Tibial nerve (tissue), 4 donors: ENCODE measurements around the gene WDTC1. TPM values are rescaled to one million over a fixed set of nuclear protein-coding genes. Genes with fewer than 3 reads are reported as not detected.

Experiments
- DNase-seq, 2 donors: peaks; one replicate each; pipeline ENCODE4 v3.0.0-alpha.2; 2019; ENCODE audit warnings: low spot score in 2 of 2
- H3K27ac ChIP-seq, 4 donors: fragments of 200-600 bp; sonication (generic) in 3 of 4; one replicate each; pipeline ENCODE4 v1.5.1; 2017 to 2019; ENCODE audit warnings: mild to moderate bottlenecking in 1 of 4
- H3K27me3 ChIP-seq, 2 donors: fragments of 200-600 bp; sonication (generic) in 1 of 2; one replicate each; pipeline versions ENCODE4 v1.5.1 to v1.6.0; 2017 to 2019
- H3K36me3 ChIP-seq, 3 donors: fragments of 200-600 bp; sonication (generic); one replicate each; pipeline ENCODE4 v1.5.1; 2018 to 2019
- H3K4me1 ChIP-seq, 4 donors: fragments of 200-600 bp; sonication (generic) in 3 of 4; one replicate each; pipeline ENCODE4 v1.5.1; 2017 to 2019
- H3K4me3 ChIP-seq, 4 donors: fragments of 200-600 bp; sonication (generic) in 3 of 4; one replicate each; pipeline ENCODE4 v1.5.1; 2017 to 2019; ENCODE audit warnings: mild to moderate bottlenecking in 1 of 4, moderate library complexity in 1 of 4
- H3K9me3 ChIP-seq, 4 donors: fragments of 200-600 bp; sonication (generic) in 3 of 4; one replicate each; pipeline ENCODE4 v1.5.1; 2017 to 2019
- CTCF ChIP-seq, 5 experiments: fragments of 200-600 bp in 3 of 5; fragments of 450-650 bp in 2 of 5; sonication (generic) in 3 of 5; IDR thresholded peaks; one replicate each; pipeline ENCODE4 v1.5.1; 2016 to 2019; ENCODE audit warnings: antibody characterized with exemption in 5 of 5, mild to moderate bottlenecking in 3 of 5, moderate library complexity in 2 of 5
- EP300 ChIP-seq, 2 donors: sonication (generic); formaldehyde crosslinking; IDR thresholded peaks; one replicate each; pipeline ENCODE4 v1.6.1; 2017; ENCODE audit warnings: antibody characterized with exemption in 2 of 2, mild to moderate bottlenecking in 1 of 2
- POLR2A ChIP-seq, 2 donors: fragments of 450-650 bp; IDR thresholded peaks; one replicate each; pipeline ENCODE4 v1.6.1; 2017; ENCODE audit warnings: antibody characterized with exemption in 2 of 2, mild to moderate bottlenecking in 2 of 2, moderate library complexity in 2 of 2
- WGBS, 2 donors: methylation state at CpG; one replicate each; pipeline ENCODE4 v1.1.5; 2018; 5-methylcytosine and 5-hydroxymethylcytosine counted together
- total RNA-seq, 4 donors: library from RNA; depleted of rRNA; stranded (reverse); fragments of >200 nt; gene quantifications; one replicate each; pipeline ENCODE4 v1.1.0, GENCODE V29; 2016

The WDTC1 gene
- total RNA-seq, 4 donors from 2014 or later = 33.0 to 51.0 (median 38.4) TPM

DNA sequence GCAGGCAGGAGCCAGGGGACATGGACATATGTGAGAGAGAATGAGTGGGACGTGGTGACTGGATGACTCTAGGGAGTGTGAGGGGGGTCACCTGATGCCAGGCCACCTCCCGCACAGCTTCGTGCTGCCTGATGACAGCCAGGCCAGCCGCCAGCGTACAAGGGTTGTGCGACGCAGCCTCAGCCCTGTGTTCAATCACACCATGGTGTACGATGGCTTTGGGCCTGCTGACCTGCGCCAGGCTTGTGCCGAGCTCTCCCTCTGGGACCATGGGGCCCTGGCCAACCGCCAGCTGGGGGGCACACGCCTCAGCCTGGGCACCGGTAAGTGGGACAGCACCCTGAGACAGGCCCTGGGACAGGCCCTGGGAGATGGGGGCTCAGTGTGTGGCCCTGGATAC is 118.7 kb downstream of the WDTC1 start:
- WGBS, 2 donors = 83 to 84% methylated on average over 9 to 13 of the region's 13 CpGs

GRCh38 chr1:27353629-27354028 is 119.2 kb downstream of the WDTC1 start:
- Histone ChIP-seq H3K27ac (no peak overlapping the region), H3K4me1 (peaks cover 0 to 46% (median 31%) of the 10 kb centered on the region in 4 donors), H3K4me3 (no peak overlapping the region), H3K36me3 (peaks cover 3 to 58% (median 7%) of the 10 kb centered on the region in 3 donors), H3K9me3 (no peaks in the 10 kb centered on the region), H3K27me3 (peaks cover 0 to 19% of the 10 kb centered on the region in 2 donors)
- 87 to 96% methylated on average over 3 of the region's 3 CpGs for WGBS, 2 donors
- TF ChIP-seq EP300 (IDR thresholded peaks at IDR 0.05) = no peak
- no peak for TF ChIP-seq CTCF (IDR thresholded peaks at IDR 0.05)
- DNase-seq = no peak

More for the DNA sequence above, 118.7 kb downstream of the WDTC1 start:
- Histone ChIP-seq H3K4me3 (no peak overlapping the region), H3K27ac (no peak overlapping the region), H3K36me3 (peaks cover 3 to 53% (median 7%) of the 10 kb centered on the region in 3 donors), H3K9me3 (no peaks in the 10 kb centered on the region), H3K4me1 (peaks cover 0 to 45% (median 31%) of the 10 kb centered on the region in 4 donors), H3K27me3 (peaks cover 0 to 19% of the 10 kb centered on the region in 2 donors)
- TF ChIP-seq EP300 (IDR thresholded peaks at IDR 0.05) (no peak), CTCF (IDR thresholded peaks at IDR 0.05) (no peak), POLR2A (IDR thresholded peaks at IDR 0.05) (no peak)
- no peak for DNase-seq

DNA sequence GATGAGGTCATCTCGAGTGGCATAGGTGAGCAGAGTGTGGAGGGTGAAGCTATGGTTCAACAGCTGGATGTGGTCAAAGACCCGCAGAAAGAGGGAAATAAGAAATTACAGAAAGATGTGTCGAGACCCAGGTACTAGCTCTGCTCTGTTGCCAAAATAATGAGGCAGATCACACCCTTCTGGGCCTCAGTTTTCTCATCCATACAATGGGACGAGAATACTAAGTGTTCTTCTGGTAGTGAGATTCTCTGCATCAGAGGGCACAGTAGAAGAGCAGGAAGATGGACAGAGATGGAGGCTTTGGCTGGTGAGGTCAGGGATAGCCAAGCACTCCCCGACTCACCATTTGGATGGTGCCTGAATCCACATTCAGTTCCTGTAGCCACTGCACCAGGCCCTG is 121.3 kb downstream of the WDTC1 start:
- Histone ChIP-seq H3K36me3 (peaks cover 3 to 77% (median 7%) of the 10 kb centered on the region in 3 donors), H3K9me3 (no peaks in the 10 kb centered on the region)
- 89 to 92% methylated on average over 5 of the region's 5 CpGs for WGBS, 2 donors

DNA sequence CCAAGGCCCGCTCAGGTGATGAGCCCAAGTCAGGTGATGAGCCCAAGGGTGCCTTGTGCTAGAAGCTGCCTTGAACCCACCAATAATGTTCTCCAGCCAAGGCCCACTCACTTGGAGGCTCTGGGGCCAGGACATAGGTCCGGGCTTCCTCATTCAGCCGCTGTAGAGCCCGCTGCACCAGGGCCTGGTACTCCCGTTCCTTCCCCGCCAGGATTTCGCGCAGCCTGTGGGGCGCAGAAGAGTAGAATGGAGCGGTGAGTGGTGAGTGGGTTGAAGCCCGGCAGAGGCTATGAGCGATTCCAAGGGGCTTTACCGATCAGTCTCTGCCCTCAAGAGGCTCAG is 121.8 kb downstream of the WDTC1 start:
- Histone ChIP-seq H3K36me3 (peaks cover 3 to 83% (median 7%) of the 10 kb centered on the region in 3 donors), H3K4me1 (peaks cover 0 to 33% (median 11%) of the 10 kb centered on the region in 4 donors), H3K27me3 (no peaks in the 10 kb centered on the region), H3K9me3 (no peaks in the 10 kb centered on the region), H3K4me3 (no peak overlapping the region), H3K27ac (peak overlapping the region in 1 of 4 donors; percentile 8)
- TF ChIP-seq CTCF (IDR thresholded peaks at IDR 0.05) = no peak
- TF ChIP-seq POLR2A (IDR thresholded peaks at IDR 0.05) = no peak
- no peak for TF ChIP-seq EP300 (IDR thresholded peaks at IDR 0.05)
- DNase-seq = no peak
- 89 to 90% methylated on average over 13 of the region's 13 CpGs for WGBS, 2 donors

More for the DNA sequence above, 121.3 kb downstream of the WDTC1 start:
- H3K27ac ChIP-seq = no peak overlapping the region
- TF ChIP-seq EP300 (IDR thresholded peaks at IDR 0.05) (no peak), CTCF (IDR thresholded peaks at IDR 0.05) (no peak), POLR2A (IDR thresholded peaks at IDR 0.05) (no peak)
- no peak for DNase-seq
- peaks cover 0 to 36% (median 16%) of the 10 kb centered on the region in 4 donors for H3K4me1 ChIP-seq
- H3K4me3 ChIP-seq = no peak overlapping the region
- peaks cover 0 to under 1% of the 10 kb centered on the region in 2 donors for H3K27me3 ChIP-seq

- Histone ChIP-seq H3K4me3 (no peak overlapping the region), H3K4me1 (peaks cover 0 to 29% (median 10%) of the 10 kb centered on the region in 4 donors), H3K36me3 (peaks cover 3 to 88% (median 7%) of the 10 kb centered on the region in 3 donors), H3K9me3 (no peaks in the 10 kb centered on the region), H3K27ac (peak overlapping the region in 1 of 4 donors; percentile 8), H3K27me3 (no peaks in the 10 kb centered on the region)
- no peak for TF ChIP-seq POLR2A (IDR thresholded peaks at IDR 0.05)
- WGBS, 2 donors = 75 to 83% methylated on average over 18 to 37 of the region's 37 CpGs
- DNase-seq = no peak
These were observed 122.3 kb downstream of the WDTC1 start for GRCh38 chr1:27356619-27357280.
